A549 (cell line): Measurements from ENCODE around the gene CARD19. TPM values are rescaled to one million over a fixed set of nuclear protein-coding genes. Genes with fewer than 3 reads are reported as not detected.

Experiments used
- ATAC-seq, 2 experiments: fragments of 200-7000 bp in 1 of 2; fragments of >200 bp in 1 of 2; cut with Nextera tagmentation in 1 of 2; cut with Tn5 transposase in 1 of 2; 3 replicates each; pipeline versions ENCODE4 v1.8.0 to v1.9.1; 2018 to 2020; ENCODE audit warnings: mild to moderate bottlenecking in 1 of 2, moderate library complexity in 1 of 2
- CTCF ChIA-PET: fragments of 300-600 bp; sonication (Branson Sonifier 250); formaldehyde crosslinking; extraction: SDS; loops from one replicate; lab custom pipeline; 2021; ENCODE audit warnings: antibody characterized with exemption, inconsistent platforms; lab: Yijun Ruan, JAX
- POLR2A ChIA-PET: fragments of 350-600 bp; formaldehyde crosslinking; extraction: SDS; loops from one replicate; lab custom pipeline; 2021; ENCODE audit warnings: antibody characterized with exemption, inconsistent platforms; lab: Yijun Ruan, JAX
- DNase-seq, 2 experiments: peaks; one replicate each; pipeline versions ENCODE4 v3.0.0 to v3.0.0-alpha.2; 2011 to 2016; ENCODE audit warnings: low read depth in 1 of 2, low spot score in 1 of 2
- FAIRE-seq: peaks from 2 replicates; lab custom pipeline; 2011; peaks lifted over from hg19 to GRCh38; lab: Jason Lieb, UNC
- H3K27ac ChIP-seq, 2 experiments: fragments of >200 bp; sonication (Bioruptor Twin); formaldehyde crosslinking; 3 replicates each; pipeline ENCODE4 v1.5.1; 2016 to 2017
- H3K4me1 ChIP-seq: fragments of >200 bp; sonication (Bioruptor Twin); formaldehyde crosslinking; 3 replicates; pipeline ENCODE4 v1.6.1; 2016
- H3K4me2 ChIP-seq: fragments of >200 bp; sonication (Bioruptor Twin); formaldehyde crosslinking; 3 replicates; pipeline ENCODE4 v1.6.1; 2016
- H3K4me3 ChIP-seq: fragments of >200 bp; sonication (Bioruptor Twin); formaldehyde crosslinking; 3 replicates; pipeline ENCODE4 v1.5.1; 2016
- H3K9me3 ChIP-seq: fragments of >200 bp; sonication (Bioruptor Twin); formaldehyde crosslinking; 3 replicates; pipeline ENCODE4 v1.6.1; 2016
- CBX2 ChIP-seq: fragments of 200-600 bp; sonication (generic); IDR thresholded peaks from 2 replicates; pipeline ENCODE4 v1.6.1; 2016; ENCODE audit warnings: low read depth, mild to moderate bottlenecking, borderline replicate concordance
- CBX8 ChIP-seq: fragments of 200-600 bp; sonication (generic); IDR thresholded peaks from 2 replicates; pipeline ENCODE4 v1.6.1; 2016
- ESRRA ChIP-seq: fragments of 150-350 bp; IDR thresholded peaks from 2 replicates; pipeline ENCODE4 v1.6.1; 2014; ENCODE audit warnings: mild to moderate bottlenecking, low read length, borderline replicate concordance
- FOSL2 ChIP-seq, 2 experiments: fragments of 450-650 bp in 1 of 2; fragments of >200 bp in 1 of 2; sonication (Bioruptor Twin) in 1 of 2; formaldehyde crosslinking; IDR thresholded peaks; 2 replicates each; pipeline versions ENCODE4 v1.5.0 to v1.6.1; 2016 to 2020; ENCODE audit warnings: mild to moderate bottlenecking in 1 of 2, moderate library complexity in 1 of 2
- HOXA7 ChIP-seq: fragments of 250-450 bp; sonication (Bioruptor Pico); IDR thresholded peaks from 2 replicates; pipeline ENCODE4 v1.5.0; 2020; ENCODE audit warnings: mild to moderate bottlenecking, moderate library complexity
- JUN ChIP-seq, 2 experiments: fragments of >200 bp; sonication (Bioruptor Twin); formaldehyde crosslinking; IDR thresholded peaks; 2 replicates in 1 of 2; 3 replicates in 1 of 2; pipeline ENCODE4 v1.6.1; 2016 to 2017
- JUNB ChIP-seq: fragments of >200 bp; sonication (Bioruptor Twin); formaldehyde crosslinking; IDR thresholded peaks from 2 replicates; pipeline ENCODE4 v1.6.1; 2016
- KDM1A ChIP-seq: fragments of 200-600 bp; sonication (generic); IDR thresholded peaks from 2 replicates; pipeline ENCODE4 v1.6.1; 2016; ENCODE audit warnings: low read depth, mild to moderate bottlenecking
- PHF8 ChIP-seq: fragments of 200-600 bp; sonication (generic); IDR thresholded peaks from 2 replicates; pipeline ENCODE4 v1.6.1; 2016; ENCODE audit warnings: low read depth, mild to moderate bottlenecking, antibody characterized with exemption, moderate library complexity, borderline replicate concordance
- POLR2A ChIP-seq: IDR thresholded peaks from 2 replicates; pipeline ENCODE4 v1.6.1; 2012; ENCODE audit warnings: mild to moderate bottlenecking, low read length
- WGBS: methylation state at CpG from one replicate; pipeline ENCODE4 v1.1.6; 2017; ENCODE audit errors: missing lambda C conversion rate; 5-methylcytosine and 5-hydroxymethylcytosine counted together
- polyA plus RNA-seq, 4 experiments: library from polyadenylated mRNA; depleted of rRNA in 3 of 4; stranded (reverse); fragments of >200 nt; fragmentation: RNase III in 1 of 4; extraction: RNeasy Plus Mini Kit Qiagen cat#74134 plus additional on column Dnase treatment in 1 of 4; gene quantifications; 2 replicates in 3 of 4; 3 replicates in 1 of 4; pipeline ENCODE4 v1.2.3, GENCODE V29; 2011 to 2017
- TF ChIP-seq, protein P1 (sequence below): fragments of 200-600 bp; sonication (generic); IDR thresholded peaks from 2 replicates; pipeline ENCODE4 v1.6.1; 2016; ENCODE audit warnings: antibody characterized with exemption, mild to moderate bottlenecking, moderate library complexity
- TF ChIP-seq, protein P2 (sequence below): fragments of 250-450 bp; sonication (Bioruptor Pico); IDR thresholded peaks from 2 replicates; pipeline ENCODE4 v1.5.0; 2020; ENCODE audit warnings: low read depth, mild to moderate bottlenecking, moderate library complexity
- TF ChIP-seq, protein P3 (sequence below): fragments of >200 bp; sonication (Bioruptor Twin); formaldehyde crosslinking; IDR thresholded peaks from 3 replicates; pipeline ENCODE4 v1.6.1; 2016
- TF ChIP-seq, protein P4 (sequence below): fragments of >200 bp; sonication (Bioruptor Twin); formaldehyde crosslinking; IDR thresholded peaks from 3 replicates; pipeline ENCODE4 v1.5.1; 2016
- TF ChIP-seq, protein P5 (sequence below): IDR thresholded peaks from 2 replicates; pipeline ENCODE4 v1.6.1; 2012; ENCODE audit warnings: low read depth, borderline replicate concordance
- TF ChIP-seq, protein P6 (sequence below): IDR thresholded peaks from 2 replicates; pipeline ENCODE4 v1.6.1; 2012

The CARD19 gene
- polyA plus RNA-seq, 2 of the 4 experiments (the other 2 are of a cell fraction), result 27.6 to 30.3 TPM

DNA sequence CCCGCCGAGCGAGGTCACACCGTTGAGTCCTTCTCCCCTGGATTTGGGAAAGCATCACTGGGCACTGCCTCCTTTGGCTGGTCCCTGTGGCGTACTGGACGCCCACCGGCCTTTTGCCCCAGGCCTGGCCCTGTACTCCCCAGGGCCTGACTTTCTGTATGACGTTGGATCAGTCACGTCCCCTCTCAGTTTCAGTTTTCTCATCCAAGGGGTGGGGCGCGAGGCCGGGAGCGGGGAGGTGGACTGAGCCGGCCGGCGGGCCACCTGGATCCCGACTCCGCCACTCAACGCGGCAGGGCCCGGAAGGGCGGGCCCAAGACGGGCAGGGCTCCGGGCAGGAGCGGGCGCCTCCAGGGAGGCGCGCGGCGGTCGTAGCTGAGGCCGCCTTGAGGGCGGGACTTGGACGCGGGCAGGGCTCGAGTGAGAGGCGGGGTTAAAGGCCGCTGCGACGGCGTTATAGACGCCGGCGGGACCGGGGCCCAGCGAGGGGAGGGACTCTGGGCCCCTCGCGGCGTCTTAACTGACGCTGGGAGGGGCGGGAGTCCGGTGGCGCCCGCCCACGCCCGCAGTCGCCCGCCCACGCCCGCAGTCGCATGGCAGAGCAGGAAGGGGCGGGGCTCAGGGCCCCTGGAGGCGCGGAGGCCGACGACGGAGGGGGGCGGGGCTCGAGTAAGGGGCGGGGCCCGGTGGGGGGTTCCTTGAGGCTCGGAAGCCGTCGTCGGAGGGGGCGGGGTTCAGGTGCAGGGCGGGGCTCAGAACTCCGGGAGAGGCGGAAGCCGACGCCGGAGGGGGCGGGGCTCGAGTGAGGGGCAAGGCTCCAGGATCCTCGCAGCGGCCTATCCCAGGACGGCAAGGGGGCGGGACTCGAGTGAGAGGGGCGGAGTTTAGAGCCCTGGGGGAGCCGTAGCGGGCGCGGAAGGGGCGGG lies 549 bp upstream of the CARD19 start:
- ChIA-PET POLR2A (interaction anchor here (0.6 to 2.1 kb wide), 9 partner anchors 14 to 471 kb away, joined by 3 to 12 read pairs (median 3); no protein-coding TSS in a partner anchor), CTCF (interaction anchor here (0.7 to 4.4 kb wide), 5 partner anchors 10 to 92 kb away, joined by 3 to 47 read pairs (median 4); no protein-coding TSS in a partner anchor)
- Histone ChIP-seq H3K4me1 (peaks cover 64% of the 10 kb centered on the region), H3K27ac (peak overlapping the region; percentile 98 to 99), H3K9me3 (peaks cover 8% of the 10 kb centered on the region), H3K4me2 (peak overlapping the region; percentile 99), H3K4me3 (peak overlapping the region; percentile 57)
- DNase-seq (peak; percentile 91 to 98), FAIRE-seq (no peak), ATAC-seq (peak; percentile 55 to 89)
- TF ChIP-seq ESRRA (0 out of 2 replicates have a peak, but pooled peaks have one; percentile 28), JUN (IDR thresholded peaks at IDR 0.05) (peak in 1 of 2 experiments; percentile 60; a peak in 3 of 5 replicates), CBX8 (no peak), POLR2A (peak; percentile 83), PHF8 (peak; percentile 59; the same call in 1 of the 2 replicates), CBX2 (no peak), JUNB (no peak), KDM1A (no peak), FOSL2 (IDR thresholded peaks at IDR 0.05) (no peak), FOSL2 (CRISPR knock-in tag; IDR thresholded peaks at IDR 0.05) (0 out of 2 replicates have a peak, but pooled peaks have one; percentile 18), HOXA7 (CRISPR knock-in tag) (no peak)
- TF ChIP-seq, protein P1, sequence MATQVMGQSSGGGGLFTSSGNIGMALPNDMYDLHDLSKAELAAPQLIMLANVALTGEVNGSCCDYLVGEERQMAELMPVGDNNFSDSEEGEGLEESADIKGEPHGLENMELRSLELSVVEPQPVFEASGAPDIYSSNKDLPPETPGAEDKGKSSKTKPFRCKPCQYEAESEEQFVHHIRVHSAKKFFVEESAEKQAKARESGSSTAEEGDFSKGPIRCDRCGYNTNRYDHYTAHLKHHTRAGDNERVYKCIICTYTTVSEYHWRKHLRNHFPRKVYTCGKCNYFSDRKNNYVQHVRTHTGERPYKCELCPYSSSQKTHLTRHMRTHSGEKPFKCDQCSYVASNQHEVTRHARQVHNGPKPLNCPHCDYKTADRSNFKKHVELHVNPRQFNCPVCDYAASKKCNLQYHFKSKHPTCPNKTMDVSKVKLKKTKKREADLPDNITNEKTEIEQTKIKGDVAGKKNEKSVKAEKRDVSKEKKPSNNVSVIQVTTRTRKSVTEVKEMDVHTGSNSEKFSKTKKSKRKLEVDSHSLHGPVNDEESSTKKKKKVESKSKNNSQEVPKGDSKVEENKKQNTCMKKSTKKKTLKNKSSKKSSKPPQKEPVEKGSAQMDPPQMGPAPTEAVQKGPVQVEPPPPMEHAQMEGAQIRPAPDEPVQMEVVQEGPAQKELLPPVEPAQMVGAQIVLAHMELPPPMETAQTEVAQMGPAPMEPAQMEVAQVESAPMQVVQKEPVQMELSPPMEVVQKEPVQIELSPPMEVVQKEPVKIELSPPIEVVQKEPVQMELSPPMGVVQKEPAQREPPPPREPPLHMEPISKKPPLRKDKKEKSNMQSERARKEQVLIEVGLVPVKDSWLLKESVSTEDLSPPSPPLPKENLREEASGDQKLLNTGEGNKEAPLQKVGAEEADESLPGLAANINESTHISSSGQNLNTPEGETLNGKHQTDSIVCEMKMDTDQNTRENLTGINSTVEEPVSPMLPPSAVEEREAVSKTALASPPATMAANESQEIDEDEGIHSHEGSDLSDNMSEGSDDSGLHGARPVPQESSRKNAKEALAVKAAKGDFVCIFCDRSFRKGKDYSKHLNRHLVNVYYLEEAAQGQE, result peak; percentile 72
- TF ChIP-seq, protein P2, sequence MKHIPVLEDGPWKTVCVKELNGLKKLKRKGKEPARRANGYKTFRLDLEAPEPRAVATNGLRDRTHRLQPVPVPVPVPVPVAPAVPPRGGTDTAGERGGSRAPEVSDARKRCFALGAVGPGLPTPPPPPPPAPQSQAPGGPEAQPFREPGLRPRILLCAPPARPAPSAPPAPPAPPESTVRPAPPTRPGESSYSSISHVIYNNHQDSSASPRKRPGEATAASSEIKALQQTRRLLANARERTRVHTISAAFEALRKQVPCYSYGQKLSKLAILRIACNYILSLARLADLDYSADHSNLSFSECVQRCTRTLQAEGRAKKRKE (CRISPR knock-in tag), result no peak
- TF ChIP-seq, protein P3, sequence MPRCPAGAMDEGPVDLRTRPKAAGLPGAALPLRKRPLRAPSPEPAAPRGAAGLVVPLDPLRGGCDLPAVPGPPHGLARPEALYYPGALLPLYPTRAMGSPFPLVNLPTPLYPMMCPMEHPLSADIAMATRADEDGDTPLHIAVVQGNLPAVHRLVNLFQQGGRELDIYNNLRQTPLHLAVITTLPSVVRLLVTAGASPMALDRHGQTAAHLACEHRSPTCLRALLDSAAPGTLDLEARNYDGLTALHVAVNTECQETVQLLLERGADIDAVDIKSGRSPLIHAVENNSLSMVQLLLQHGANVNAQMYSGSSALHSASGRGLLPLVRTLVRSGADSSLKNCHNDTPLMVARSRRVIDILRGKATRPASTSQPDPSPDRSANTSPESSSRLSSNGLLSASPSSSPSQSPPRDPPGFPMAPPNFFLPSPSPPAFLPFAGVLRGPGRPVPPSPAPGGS, result 0 out of 3 replicates have a peak, but pooled peaks have one; percentile 28
- TF ChIP-seq, protein P4, sequence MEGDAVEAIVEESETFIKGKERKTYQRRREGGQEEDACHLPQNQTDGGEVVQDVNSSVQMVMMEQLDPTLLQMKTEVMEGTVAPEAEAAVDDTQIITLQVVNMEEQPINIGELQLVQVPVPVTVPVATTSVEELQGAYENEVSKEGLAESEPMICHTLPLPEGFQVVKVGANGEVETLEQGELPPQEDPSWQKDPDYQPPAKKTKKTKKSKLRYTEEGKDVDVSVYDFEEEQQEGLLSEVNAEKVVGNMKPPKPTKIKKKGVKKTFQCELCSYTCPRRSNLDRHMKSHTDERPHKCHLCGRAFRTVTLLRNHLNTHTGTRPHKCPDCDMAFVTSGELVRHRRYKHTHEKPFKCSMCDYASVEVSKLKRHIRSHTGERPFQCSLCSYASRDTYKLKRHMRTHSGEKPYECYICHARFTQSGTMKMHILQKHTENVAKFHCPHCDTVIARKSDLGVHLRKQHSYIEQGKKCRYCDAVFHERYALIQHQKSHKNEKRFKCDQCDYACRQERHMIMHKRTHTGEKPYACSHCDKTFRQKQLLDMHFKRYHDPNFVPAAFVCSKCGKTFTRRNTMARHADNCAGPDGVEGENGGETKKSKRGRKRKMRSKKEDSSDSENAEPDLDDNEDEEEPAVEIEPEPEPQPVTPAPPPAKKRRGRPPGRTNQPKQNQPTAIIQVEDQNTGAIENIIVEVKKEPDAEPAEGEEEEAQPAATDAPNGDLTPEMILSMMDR, result no peak
- TF ChIP-seq, protein P5, sequence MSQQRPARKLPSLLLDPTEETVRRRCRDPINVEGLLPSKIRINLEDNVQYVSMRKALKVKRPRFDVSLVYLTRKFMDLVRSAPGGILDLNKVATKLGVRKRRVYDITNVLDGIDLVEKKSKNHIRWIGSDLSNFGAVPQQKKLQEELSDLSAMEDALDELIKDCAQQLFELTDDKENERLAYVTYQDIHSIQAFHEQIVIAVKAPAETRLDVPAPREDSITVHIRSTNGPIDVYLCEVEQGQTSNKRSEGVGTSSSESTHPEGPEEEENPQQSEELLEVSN, result peak; percentile 49; the same call in 1 of the 2 replicates
- TF ChIP-seq, protein P6, sequence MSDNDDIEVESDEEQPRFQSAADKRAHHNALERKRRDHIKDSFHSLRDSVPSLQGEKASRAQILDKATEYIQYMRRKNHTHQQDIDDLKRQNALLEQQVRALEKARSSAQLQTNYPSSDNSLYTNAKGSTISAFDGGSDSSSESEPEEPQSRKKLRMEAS, result peak; percentile 70
- 20% methylated on average over 9 of the region's 95 CpGs for WGBS
